ENCODE results near the gene SLC25A47. TPM values are rescaled to one million over a fixed set of nuclear protein-coding genes. Genes with fewer than 3 reads are reported as not detected.

The SLC25A47 gene
- total RNA-seq, 6 experiments from 2014 or later: not detected

GRCh38 chr14:100283984-100284881 lies 38.9 kb upstream of the SLC25A47 start:
- peaks cover 4% of the 10 kb centered on the region; the same call in 1 of the 2 replicates for H3K36me3 Mint-ChIP-seq (ENCODE audit: low read depth)
- peak overlapping the region; percentile 65 for H3K4me3 Mint-ChIP-seq
- no peak for DNase-seq
- TF ChIP-seq CTCF (IDR thresholded peaks at IDR 0.05): no peak
- no peaks in the 10 kb centered on the region for H3K9me3 Mint-ChIP-seq
- peaks cover 40% of the 10 kb centered on the region for H3K4me1 Mint-ChIP-seq (ENCODE audit: low read depth)
- H3K27ac Mint-ChIP-seq: peak overlapping the region; percentile 42
- H3K27me3 Mint-ChIP-seq (ENCODE audit: insufficient read depth): peaks cover 5% of the 10 kb centered on the region

GRCh38 chr14:100285021-100285912 lies 37.9 kb upstream of the SLC25A47 start:
- H3K4me3 Mint-ChIP-seq: peak overlapping the region; percentile 65; the same call in 1 of the 2 replicates
- H3K4me1 Mint-ChIP-seq (ENCODE audit: low read depth): peaks cover 32% of the 10 kb centered on the region
- TF ChIP-seq CTCF (IDR thresholded peaks at IDR 0.05): peak; percentile 94
- H3K27ac Mint-ChIP-seq: peak overlapping the region; percentile 81
- H3K36me3 Mint-ChIP-seq (ENCODE audit: low read depth): no peaks in the 10 kb centered on the region
- H3K9me3 Mint-ChIP-seq: no peaks in the 10 kb centered on the region
- DNase-seq: peak; percentile 24
- peaks cover 5% of the 10 kb centered on the region for H3K27me3 Mint-ChIP-seq (ENCODE audit: insufficient read depth)

- peak; percentile 3; the same call in 1 of the 2 replicates for TF ChIP-seq CTCF (IDR thresholded peaks at IDR 0.05)
- Mint-ChIP-seq H3K27ac (peak overlapping the region; percentile 81), H3K4me3 (peak overlapping the region; percentile 85), H3K27me3 (ENCODE audit: insufficient read depth) (peaks cover 5% of the 10 kb centered on the region), H3K9me3 (no peaks in the 10 kb centered on the region), H3K4me1 (ENCODE audit: low read depth) (peaks cover 32% of the 10 kb centered on the region), H3K36me3 (ENCODE audit: low read depth) (no peaks in the 10 kb centered on the region)
- no peak for DNase-seq
Measured at GRCh38 chr14:100285913-100286400, 37.2 kb upstream of the SLC25A47 start.

- no peaks in the 10 kb centered on the region for H3K9me3 Mint-ChIP-seq
- no peak overlapping the region for H3K27ac Mint-ChIP-seq
- H3K27me3 Mint-ChIP-seq (ENCODE audit: insufficient read depth): peaks cover 5% of the 10 kb centered on the region
- H3K36me3 Mint-ChIP-seq (ENCODE audit: low read depth): no peaks in the 10 kb centered on the region
- no peak for TF ChIP-seq CTCF (IDR thresholded peaks at IDR 0.05)
- no peak for DNase-seq
- peak overlapping the region; percentile 85; the same call in 1 of the 2 replicates for H3K4me3 Mint-ChIP-seq
- H3K4me1 Mint-ChIP-seq (ENCODE audit: low read depth): peaks cover 28% of the 10 kb centered on the region
Measured at GRCh38 chr14:100286484-100287191, 36.5 kb upstream of the SLC25A47 start.
